GM12875 (cell line): Measurements from ENCODE around the gene DZANK1.

Experiments
- H3K4me3 ChIP-seq: one replicate; pipeline ENCODE4 v1.5.1; 2011; ENCODE audit warnings: low read depth, low read length, control low read depth
- CTCF ChIP-seq: IDR thresholded peaks from 2 replicates; pipeline ENCODE4 v1.5.1; 2011; ENCODE audit warnings: low read depth, mild to moderate bottlenecking, control low read depth, inconsistent platforms, low read length, moderate library complexity, borderline replicate concordance; ENCODE audit not compliant: insufficient read depth

The DZANK1 gene

GRCh38 chr20:18416486-18416885 lies 50.3 kb downstream of the DZANK1 start:
- H3K4me3 ChIP-seq: no peak overlapping the region
- no peak for TF ChIP-seq CTCF

GRCh38 chr20:18414140-18414539 lies 52.7 kb downstream of the DZANK1 start:
- no peak overlapping the region for H3K4me3 ChIP-seq
- TF ChIP-seq CTCF: no peak

GRCh38 chr20:18412221-18412901 lies 54.5 kb downstream of the DZANK1 start:
- TF ChIP-seq CTCF: no peak
- no peak overlapping the region for H3K4me3 ChIP-seq

GRCh38 chr20:18405826-18406225 lies 61.0 kb downstream of the DZANK1 start:
- H3K4me3 ChIP-seq: no peak overlapping the region
- no peak for TF ChIP-seq CTCF

GRCh38 chr20:18404172-18404571 lies 62.7 kb downstream of the DZANK1 start:
- TF ChIP-seq CTCF: no peak
- no peak overlapping the region for H3K4me3 ChIP-seq

- H3K4me3 ChIP-seq: no peak overlapping the region
Measured at GRCh38 chr20:18403269-18403668, 63.6 kb downstream of the DZANK1 start.

More at GRCh38 chr20:18403269-18403668, 63.6 kb downstream of the DZANK1 start:
- no peak for TF ChIP-seq CTCF
